IPS-18a (cell line): ENCODE data around the gene DPYSL3.

ENCODE experiments used
- H3K27ac ChIP-seq: one replicate; pipeline ENCODE4 v1.5.1; 2013; ENCODE audit warnings: low read length
- H3K27me3 ChIP-seq: one replicate; pipeline ENCODE4 v1.6.1; 2013; ENCODE audit warnings: mild to moderate bottlenecking, low read length; ENCODE audit not compliant: control insufficient read depth, insufficient read depth
- H3K36me3 ChIP-seq: one replicate; pipeline ENCODE4 v1.6.1; 2013; ENCODE audit warnings: low read depth, low read length; ENCODE audit not compliant: control insufficient read depth
- H3K4me1 ChIP-seq: one replicate; pipeline ENCODE4 v1.6.1; 2013; ENCODE audit warnings: low read depth, low read length; ENCODE audit not compliant: control insufficient read depth
- H3K4me3 ChIP-seq: one replicate; pipeline ENCODE4 v1.5.1; 2013; ENCODE audit warnings: low read length
- H3K9ac ChIP-seq: one replicate; pipeline ENCODE4 v1.6.1; 2013; ENCODE audit warnings: mild to moderate bottlenecking, low read length, moderate library complexity
- H3K9me3 ChIP-seq: one replicate; pipeline ENCODE4 v1.6.1; 2013; ENCODE audit warnings: low read depth, low read length; ENCODE audit not compliant: control insufficient read depth

Gene DPYSL3

GRCh38 chr5:147432323-147432722 is 77.5 kb downstream of the DPYSL3 start:
- Histone ChIP-seq H3K9me3 (no peaks in the 10 kb centered on the region), H3K9ac (no peak overlapping the region), H3K27ac (no peak overlapping the region), H3K4me3 (no peak overlapping the region), H3K36me3 (peaks cover 22% of the 10 kb centered on the region), H3K27me3 (no peaks in the 10 kb centered on the region), H3K4me1 (peaks cover 29% of the 10 kb centered on the region)

DNA sequence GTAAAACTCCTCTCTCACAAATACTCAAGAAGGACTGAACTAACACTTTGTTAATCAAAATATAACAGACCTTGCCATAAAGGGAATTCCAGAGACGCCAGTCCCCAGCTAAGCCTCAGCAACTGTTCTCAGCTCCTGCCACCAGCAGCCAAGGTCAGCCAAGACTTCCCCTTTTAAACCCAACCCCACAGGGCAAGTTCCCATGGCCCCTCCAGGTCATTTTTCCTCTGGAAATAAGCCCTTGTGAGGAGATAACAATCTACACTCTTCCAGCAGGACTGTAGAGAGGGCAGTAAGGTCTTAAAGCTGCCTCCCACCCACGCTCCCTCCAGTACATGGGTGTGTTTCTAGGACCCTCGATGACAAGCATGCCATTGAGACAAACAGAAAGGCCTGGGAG is 78.3 kb downstream of the DPYSL3 start:
- Histone ChIP-seq H3K4me1 (peaks cover 22% of the 10 kb centered on the region), H3K27me3 (no peaks in the 10 kb centered on the region), H3K4me3 (no peak overlapping the region), H3K9me3 (no peaks in the 10 kb centered on the region), H3K27ac (no peak overlapping the region), H3K36me3 (peaks cover 25% of the 10 kb centered on the region), H3K9ac (no peak overlapping the region)

- Histone ChIP-seq H3K4me3 (no peak overlapping the region), H3K36me3 (peaks cover 25% of the 10 kb centered on the region), H3K27me3 (no peaks in the 10 kb centered on the region), H3K27ac (no peak overlapping the region), H3K4me1 (peaks cover 14% of the 10 kb centered on the region), H3K9ac (no peak overlapping the region), H3K9me3 (no peaks in the 10 kb centered on the region)
These were observed 79.2 kb downstream of the DPYSL3 start for GRCh38 chr5:147430628-147431027.

DNA sequence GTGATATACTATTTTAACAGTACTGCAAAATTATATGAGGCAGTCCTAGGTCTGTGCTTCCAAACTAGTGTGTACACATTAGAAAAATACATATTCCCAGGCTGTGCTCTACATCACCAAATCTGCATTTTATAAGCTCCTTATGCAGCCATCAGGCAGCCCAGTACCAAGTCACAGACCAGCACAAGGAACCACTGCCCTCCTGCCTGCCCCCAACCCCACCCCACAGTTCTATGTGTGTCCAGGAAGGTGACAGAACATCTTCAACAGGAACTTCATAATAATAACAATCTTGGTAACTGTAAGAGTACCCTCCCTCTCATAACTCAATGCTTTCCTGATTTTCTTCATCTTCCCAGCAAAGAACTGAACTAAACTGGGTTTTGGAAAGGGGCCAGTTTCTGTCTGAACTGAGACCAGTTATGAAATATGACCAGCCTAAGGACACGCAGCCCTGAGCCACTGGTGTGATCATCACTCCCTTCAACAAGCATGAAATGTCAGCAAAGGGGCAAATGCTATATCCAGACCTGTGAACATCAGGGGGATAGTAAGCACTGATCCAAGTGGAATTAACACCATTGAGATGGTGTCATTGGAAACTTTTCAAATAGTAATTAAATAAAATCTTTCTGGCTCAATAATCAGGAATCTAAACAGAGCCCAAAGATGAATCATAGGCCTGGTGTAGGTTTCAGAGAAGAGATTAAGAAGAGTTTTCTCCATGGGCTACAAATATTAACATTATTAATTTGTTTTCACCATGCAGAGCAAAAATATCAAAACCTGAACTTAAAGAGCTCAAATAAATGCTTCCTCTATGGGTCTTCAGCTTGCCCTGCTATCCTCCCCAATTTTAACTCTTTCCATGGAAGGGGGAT is 82.1 kb downstream of the DPYSL3 start:
- Histone ChIP-seq H3K27ac (no peak overlapping the region), H3K4me3 (no peak overlapping the region), H3K9ac (no peak overlapping the region), H3K36me3 (peaks cover 33% of the 10 kb centered on the region), H3K4me1 (peaks cover 9% of the 10 kb centered on the region), H3K9me3 (no peaks in the 10 kb centered on the region), H3K27me3 (no peaks in the 10 kb centered on the region)

DNA sequence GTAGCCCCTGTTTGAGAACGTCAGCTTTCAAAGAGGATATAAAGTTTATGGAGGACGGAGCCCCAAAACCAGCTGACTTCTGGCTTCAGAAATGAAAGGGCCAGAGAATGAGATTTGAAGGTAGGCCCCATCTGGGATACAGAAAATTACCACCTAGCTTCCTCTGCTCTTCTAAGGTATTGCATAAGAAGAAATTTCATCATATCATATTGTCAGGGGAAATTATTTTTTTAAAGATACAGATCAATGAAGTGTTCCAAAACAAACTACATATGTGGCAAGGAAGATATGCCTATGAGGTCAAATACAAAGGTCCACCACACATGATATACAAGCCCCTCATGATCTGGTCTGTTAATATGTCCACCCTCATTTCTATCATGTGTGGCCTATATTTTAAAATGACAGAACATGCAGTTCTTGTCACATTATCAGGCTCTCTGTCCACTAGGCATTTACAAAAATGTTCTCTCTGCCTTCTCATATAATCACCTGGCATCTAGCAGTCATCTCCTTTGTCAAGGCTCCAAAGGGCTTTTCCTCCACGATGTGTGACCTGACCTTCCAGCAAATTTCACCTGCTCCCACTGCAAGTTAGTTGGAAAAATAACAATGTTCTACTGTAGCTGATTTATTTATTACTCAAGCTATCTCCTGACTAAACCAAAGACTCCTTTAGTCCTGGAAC is 83.1 kb downstream of the DPYSL3 start:
- Histone ChIP-seq H3K36me3 (peaks cover 38% of the 10 kb centered on the region), H3K9ac (no peak overlapping the region)

GRCh38 chr5:147418613-147419012 is 91.3 kb downstream of the DPYSL3 start:
- H3K9ac ChIP-seq: no peak overlapping the region
- no peaks in the 10 kb centered on the region for H3K4me1 ChIP-seq
- no peaks in the 10 kb centered on the region for H3K9me3 ChIP-seq
- no peaks in the 10 kb centered on the region for H3K27me3 ChIP-seq
- no peak overlapping the region for H3K4me3 ChIP-seq
- H3K36me3 ChIP-seq: peaks cover 83% of the 10 kb centered on the region
- H3K27ac ChIP-seq: no peak overlapping the region

More for the DNA sequence above, 83.1 kb downstream of the DPYSL3 start:
- peaks cover 3% of the 10 kb centered on the region for H3K4me1 ChIP-seq
- no peak overlapping the region for H3K4me3 ChIP-seq
- H3K27me3 ChIP-seq: no peaks in the 10 kb centered on the region
- H3K9me3 ChIP-seq: no peaks in the 10 kb centered on the region
- no peak overlapping the region for H3K27ac ChIP-seq

DNA sequence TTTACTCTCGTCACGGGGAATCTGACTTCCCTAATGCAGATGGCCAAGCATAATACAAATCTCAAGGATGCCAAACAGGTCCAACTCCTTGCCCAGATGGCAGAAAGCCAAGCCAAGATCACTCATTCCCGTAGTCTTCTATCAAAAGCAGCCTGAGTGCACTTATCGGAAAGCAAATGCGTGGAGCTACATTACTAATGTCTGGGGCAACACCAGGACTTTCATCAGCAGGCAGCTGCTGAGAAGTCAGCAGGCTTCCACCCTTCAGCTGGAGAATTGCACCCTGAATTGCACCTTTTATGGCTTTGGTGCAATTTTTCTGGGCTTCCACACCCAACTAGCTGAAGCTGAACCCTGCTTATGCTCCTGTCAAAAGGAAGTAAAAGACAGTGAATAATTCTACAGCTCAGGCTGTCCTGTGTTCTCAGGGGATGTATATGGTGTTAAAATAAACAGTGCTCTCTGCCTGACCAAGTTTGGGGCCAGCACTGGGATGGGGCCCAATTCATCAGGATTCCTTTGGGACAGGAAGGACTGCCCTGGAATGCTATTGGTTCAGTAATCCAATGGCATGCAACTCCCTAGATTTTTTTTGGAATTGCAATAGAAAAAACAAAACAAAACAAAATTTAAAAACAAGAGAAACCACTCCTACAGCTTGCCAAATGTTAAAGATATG is 92.6 kb downstream of the DPYSL3 start:
- no peaks in the 10 kb centered on the region for H3K9me3 ChIP-seq
- no peaks in the 10 kb centered on the region for H3K27me3 ChIP-seq

GRCh38 chr5:147415651-147416050 is 94.2 kb downstream of the DPYSL3 start:
- no peaks in the 10 kb centered on the region for H3K27me3 ChIP-seq
- no peaks in the 10 kb centered on the region for H3K9me3 ChIP-seq
- no peak overlapping the region for H3K9ac ChIP-seq
- no peaks in the 10 kb centered on the region for H3K4me1 ChIP-seq
- H3K27ac ChIP-seq: no peak overlapping the region
- peaks cover 99% of the 10 kb centered on the region for H3K36me3 ChIP-seq
- H3K4me3 ChIP-seq: no peak overlapping the region

More for the DNA sequence above, 92.6 kb downstream of the DPYSL3 start:
- H3K4me3 ChIP-seq: no peak overlapping the region
- no peaks in the 10 kb centered on the region for H3K4me1 ChIP-seq
- H3K9ac ChIP-seq: no peak overlapping the region
- H3K36me3 ChIP-seq: peaks cover 87% of the 10 kb centered on the region
- no peak overlapping the region for H3K27ac ChIP-seq

- Histone ChIP-seq H3K27ac (no peak overlapping the region), H3K27me3 (no peaks in the 10 kb centered on the region), H3K4me1 (no peaks in the 10 kb centered on the region), H3K4me3 (no peak overlapping the region), H3K9ac (no peak overlapping the region), H3K9me3 (no peaks in the 10 kb centered on the region), H3K36me3 (peaks cover 100% of the 10 kb centered on the region)
These were observed 96.6 kb downstream of the DPYSL3 start for GRCh38 chr5:147413266-147413665.

GRCh38 chr5:147412561-147412960 is 97.3 kb downstream of the DPYSL3 start:
- H3K36me3 ChIP-seq: peaks cover 100% of the 10 kb centered on the region
- no peak overlapping the region for H3K27ac ChIP-seq
- H3K9ac ChIP-seq: no peak overlapping the region
- no peaks in the 10 kb centered on the region for H3K9me3 ChIP-seq
- H3K4me3 ChIP-seq: no peak overlapping the region
- H3K27me3 ChIP-seq: no peaks in the 10 kb centered on the region
- no peaks in the 10 kb centered on the region for H3K4me1 ChIP-seq
